Stimulated activated CD4-positive, alpha-beta T cell treated with anti-CD3 and anti-CD28 coated beads, Interleukin-12 subunit alpha, Interleukin-12 subunit beta, amount 100 ng/mL, for 48 hours (primary cell): Measurements from ENCODE around the gene RGS3.
"Not testable (repeated sequence)": the region's sequence is repeated elsewhere in the genome, so short reads cannot be mapped to it uniquely, and the experiment has no call there.

Experiments
- DNase-seq, 3 donors: peaks; one replicate each; pipeline ENCODE4 v3.0.0-alpha.2; 2020; ENCODE audit warnings: low read depth in 2 of 3, low spot score in 1 of 3

Gene RGS3

DNA sequence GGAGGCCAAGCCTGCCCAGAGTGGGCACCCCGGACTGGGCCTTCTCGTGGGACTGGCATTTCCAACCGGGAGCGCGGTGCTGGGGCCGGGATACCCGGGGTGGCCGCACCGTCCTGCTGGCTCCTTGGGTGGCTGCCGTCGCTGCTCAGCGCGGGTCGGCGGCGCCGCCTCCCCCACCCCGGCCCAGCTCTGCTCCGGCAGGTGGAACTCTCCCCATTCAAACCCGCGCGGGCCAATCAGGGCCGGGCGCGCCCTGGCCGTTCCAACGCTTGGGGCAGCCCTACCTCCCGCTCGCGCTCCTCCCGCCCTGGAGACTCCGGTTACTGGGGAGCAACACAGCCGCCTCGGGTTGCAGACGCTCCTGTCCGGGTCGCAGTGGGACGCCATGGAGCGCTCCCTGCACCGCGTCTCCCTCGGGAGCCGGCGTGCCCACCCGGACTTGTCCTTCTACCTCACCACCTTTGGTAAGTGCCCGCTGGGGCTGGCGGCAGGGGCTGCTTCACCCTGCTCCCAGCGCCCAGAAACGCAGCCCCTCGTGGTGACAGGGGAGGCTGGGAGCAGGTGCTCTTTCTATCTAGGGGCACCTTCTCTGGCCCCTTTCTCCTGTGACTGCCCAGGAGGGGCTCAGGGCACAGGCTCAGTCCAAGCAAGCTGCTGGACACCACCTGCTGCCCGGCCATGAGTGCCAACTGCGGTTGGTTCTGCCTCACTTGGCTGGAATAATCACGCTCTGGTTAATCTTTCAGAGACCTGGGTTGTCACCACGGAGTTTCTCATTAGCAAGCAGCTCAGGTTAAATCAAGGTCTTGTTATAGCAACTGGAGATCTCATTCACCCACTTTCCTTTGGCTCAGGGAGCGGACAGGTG lies at the start of gene RGS3:
RGS3 (plus strand) TSS at position 310 of the 868 bp plus-strand sequence; CDS start at position 386, 76 bp downstream.
- no peak for DNase-seq

DNA sequence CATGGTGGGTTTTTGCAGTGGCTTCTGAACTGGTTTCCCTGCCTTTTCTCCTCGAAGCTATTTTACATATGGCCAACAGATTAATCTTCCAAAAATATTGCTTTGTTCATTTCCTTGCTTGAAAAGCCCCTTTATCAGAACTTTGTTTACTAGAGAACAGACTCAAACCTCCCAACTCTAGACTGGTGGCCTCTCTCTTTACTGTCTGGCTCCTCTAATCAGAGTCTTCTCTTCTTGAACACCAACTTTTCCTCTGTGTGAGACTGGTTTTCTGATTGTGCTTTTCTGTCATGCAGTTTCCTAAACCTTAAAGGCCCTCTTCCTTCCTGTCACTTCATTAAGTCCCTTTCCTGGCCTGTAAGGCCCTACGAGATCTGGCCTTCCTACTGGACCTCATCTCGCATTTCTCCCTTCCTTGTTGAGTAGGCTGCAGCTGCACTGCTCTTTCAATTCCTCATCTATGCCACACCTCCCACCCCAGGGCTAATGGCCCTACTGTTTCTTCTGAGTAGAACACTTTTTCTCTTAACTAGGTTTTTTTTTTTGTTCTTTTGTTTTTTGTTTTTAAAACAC lies 47.3 kb upstream of the RGS3 start:
- no peak for DNase-seq

DNA sequence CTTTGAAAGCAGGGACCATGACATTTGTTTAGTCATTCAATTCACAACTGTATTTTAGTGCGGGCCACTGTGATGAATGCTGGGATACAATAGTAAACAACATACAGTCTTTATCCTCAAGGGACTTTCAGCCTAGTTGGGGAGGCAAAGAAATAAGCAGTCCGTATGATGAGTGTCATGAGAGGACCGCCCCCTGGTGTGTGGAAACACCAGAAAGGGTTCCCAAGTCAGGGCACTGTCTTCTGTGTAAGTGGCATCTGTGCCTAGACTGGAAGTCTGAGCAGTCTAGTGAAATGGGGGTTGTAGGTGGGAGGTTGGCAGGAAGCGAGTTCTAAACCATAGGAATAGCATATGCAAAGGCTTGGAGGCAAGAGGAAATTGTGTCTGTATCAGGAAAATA lies 46.2 kb upstream of the RGS3 start:
- DNase-seq = no peak

DNA sequence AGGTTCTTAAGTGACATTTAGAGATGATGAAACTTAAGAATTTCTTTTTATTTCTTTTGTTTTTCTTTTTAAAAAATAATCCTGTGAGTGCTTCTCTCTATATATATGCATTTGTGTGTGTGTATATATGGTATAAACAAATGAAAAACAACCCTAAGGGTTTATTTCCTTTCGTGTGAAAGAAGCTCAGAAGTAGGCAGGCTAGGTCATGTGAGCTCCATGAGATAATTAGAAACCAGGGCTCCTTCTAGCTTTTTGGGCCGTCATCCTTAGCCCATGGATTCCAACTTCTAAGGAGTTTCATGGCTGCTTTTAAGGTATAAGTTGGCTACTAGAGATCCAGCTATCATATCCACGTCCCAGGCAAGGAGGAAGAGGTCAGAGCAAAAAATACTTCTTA lies 41.8 kb upstream of the RGS3 start:
- DNase-seq = no peak

DNA sequence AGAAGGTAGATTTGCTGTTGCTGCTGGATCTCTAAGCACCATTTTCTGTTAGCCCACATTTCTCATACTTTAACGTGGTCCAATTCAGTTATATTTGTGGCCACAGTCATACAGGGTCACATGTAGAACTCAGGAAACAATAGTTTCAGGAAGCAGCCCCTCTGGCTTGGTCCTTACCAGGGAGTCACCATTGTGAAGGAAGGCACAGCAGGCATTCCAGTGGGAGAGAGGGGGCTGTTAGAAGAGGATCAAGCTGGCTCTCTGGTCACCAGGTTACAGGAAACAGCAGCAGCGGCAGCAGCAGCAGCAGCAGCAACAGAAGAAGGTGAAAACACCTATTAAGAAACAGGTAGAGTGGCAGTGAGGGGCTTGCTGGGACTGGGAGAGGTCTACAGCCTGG lies 38.5 kb upstream of the RGS3 start:
- DNase-seq = no peak

DNA sequence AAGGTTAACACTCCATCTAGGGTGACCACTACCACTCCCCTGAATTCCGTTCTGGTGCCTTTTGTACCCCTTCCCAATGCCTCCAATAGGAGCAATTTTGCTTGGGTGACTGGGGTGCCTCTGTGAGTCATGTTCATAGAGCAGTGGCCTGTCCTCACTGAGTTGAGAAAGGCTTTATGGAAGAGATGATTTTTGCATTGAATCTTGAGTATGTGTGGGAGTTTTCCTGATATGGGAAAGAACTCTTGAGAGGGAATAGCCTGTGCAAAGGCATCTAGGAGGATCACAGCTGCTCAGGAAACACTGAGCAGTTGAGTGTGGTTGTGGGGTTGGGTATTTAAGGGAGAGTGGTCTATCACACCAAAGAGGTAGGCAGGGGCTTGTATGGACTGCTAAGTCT lies 36.8 kb upstream of the RGS3 start:
- DNase-seq = no peak

DNA sequence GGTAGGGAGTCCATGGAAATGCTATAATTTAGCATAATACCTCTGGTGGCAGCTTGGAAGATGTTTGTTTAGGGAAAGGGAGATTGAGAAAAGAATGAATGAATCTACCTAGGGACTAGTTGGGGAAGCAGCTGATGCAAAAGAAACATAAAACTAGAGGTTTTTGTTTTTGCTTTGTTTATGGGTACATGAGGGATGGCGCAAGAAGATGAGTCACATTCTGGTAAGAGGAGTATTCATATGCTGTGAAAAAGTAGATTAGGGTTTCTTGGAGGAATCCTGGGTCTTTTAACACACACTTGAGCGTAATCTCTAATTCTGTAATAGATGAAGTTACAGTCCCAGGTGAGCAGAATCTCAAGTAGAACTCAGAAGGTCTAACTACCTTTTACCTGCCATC lies 35.9 kb upstream of the RGS3 start:
- no peak for DNase-seq

DNA sequence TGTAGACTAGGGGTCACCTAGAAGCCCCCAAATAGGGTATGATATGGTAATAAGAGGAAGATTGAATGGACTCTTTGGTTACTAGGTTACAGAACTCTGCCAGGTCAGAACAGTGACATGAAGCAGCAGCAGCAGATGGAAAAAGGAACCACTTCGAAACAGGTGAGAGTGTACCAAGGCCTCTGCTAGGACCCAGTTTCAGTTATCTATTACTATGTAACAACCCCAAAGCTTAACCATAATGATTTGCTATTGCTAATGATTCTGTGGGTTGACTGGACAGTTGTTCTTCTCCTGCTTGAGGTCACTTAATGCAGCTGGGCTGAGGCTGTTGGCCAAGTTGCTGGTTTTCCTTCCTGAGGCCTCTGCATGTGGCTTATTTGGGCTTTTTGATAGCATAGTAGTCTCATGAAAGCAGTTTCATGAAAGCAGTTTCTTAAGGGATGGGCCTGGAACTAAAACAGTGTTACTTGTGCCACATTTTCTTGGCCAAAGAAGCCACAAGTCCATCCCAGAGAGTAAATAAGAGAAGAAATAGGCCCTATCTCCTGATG lies 35.4 kb upstream of the RGS3 start:
- DNase-seq = no peak

DNA sequence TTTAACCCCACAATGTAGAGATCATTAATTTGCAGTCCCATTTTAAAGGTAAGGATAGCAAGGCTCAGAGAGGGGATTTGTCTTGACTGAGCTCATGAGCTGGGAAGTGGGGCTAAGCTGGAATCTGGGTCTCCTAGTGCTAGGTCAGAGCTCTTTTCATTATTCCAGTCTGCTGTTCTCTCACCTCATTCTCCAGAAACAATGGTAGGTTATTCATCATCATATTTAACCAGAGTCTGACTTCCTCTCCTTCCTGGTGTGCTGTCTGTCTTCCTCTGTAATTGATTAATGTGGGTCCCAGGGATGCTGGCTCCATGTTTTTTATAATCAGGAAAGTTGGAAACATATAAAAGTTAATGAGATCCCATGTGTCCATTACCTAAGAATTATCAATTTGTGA lies 32.3 kb upstream of the RGS3 start:
- DNase-seq = no peak

DNA sequence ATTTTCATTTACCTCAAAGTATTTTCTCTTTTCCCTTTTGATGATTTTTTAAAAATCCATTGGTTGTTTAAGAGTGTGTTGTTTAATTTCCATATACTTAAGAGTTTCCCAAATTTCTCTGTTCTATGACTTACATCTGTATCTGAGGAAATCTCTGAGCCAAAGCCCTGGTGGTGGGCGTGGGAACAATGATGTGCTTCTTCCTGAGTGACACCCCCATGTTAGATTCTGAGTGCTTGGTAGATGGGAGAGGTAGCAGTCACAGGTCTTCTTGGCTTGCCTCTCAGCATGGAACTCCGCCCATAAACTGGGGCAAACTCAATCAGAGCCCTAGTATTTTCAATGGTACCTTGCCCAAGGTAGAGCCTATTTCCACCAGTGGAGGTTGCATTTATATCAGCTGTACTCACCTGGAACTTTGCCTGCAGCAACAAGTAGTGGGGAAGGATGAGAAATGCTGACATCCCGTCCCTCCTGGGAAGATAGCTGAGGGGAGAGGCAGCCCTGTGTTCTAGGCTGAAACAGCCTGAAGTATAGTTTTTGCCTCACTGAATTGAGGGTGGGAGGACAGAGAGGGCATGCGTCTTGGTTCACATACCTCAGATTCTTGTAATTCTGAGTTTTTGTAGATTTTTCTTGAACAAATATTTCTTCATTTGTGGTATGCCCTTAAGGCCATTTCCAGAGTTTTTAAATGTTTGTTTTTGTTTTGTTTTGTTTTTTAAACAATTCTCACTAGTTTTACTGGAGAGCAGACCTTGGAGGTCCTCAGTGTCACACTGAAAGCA lies 26.6 kb upstream of the RGS3 start:
- DNase-seq = no peak

DNA sequence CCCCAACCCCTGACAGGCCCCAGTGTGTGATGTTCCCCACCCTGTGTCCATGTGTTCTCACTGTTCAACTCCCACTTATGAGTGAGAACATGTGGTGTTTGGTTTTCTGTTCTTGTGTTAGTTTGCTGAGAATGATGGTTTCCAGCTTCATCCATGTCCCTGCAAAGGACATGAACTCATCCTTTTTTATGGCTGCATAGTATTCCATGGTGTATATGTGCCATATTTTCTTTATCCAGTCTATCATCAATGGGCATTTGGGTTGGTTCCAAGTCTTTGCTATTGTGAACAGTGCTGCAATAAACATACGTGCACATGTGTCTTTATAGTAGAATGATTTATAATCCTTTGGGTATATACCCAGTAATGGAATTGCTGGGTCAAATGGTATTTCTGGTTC lies 25.8 kb upstream of the RGS3 start:
- DNase-seq = not testable (repeated sequence)

DNA sequence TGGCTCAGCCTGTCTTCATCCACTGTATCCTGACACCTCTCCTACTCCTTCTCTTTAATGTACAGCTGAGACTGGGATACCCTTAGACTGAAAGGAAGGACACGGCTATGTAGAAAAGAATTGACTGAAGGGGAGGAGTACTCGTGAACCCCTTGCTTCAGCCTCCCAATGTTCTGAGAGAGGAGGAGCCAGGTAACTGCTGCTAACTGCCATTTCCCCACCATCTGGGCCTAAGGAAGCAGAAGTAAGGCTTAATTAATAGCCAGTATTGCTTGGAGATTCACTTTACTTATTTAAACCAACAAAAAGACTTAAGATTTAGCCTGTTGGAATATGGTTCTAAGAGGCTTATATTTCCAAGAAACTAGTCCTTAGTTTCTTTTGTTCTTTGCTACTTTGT lies 18.8 kb upstream of the RGS3 start:
- DNase-seq = no peak

DNA sequence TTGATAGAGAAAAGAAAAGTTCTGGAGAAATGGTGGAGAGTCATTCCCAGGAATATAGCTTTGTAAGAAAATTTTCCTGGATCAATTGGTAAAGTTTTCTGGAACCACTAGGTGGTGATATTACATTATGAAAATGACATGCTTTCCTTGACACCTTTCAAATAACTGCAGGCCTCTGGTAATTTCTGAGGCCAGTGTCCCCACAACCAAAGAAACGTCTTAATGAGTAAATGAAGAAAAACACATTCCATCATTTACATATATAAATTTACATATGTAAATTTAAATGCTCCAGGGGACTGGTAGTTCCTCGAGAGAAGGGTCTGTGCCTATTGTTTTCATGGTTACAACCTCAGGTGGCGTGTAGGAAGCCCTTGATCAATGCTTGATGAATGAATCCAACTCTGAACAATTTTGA lies 17.2 kb upstream of the RGS3 start:
- DNase-seq = peak in 1 of 3 donors; percentile 12

DNA sequence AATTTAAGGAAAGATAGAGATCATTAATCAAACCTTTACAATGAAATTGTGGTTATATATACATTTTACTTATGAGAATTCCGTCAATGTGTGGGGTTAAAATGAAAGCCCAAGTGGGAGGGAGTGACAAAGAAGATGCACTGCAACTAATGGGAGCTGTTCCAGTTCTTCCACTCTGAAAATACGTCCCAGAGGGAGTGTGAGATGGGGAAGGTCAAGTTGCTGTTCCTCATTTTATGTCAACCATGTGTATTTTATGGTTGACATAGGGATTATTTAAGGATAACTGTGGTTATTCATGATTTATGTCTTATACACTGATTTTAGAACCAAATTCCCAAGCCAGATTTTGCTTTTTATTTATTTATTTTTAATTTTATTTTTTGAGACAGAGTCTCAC lies 14.2 kb upstream of the RGS3 start:
- DNase-seq = no peak

DNA sequence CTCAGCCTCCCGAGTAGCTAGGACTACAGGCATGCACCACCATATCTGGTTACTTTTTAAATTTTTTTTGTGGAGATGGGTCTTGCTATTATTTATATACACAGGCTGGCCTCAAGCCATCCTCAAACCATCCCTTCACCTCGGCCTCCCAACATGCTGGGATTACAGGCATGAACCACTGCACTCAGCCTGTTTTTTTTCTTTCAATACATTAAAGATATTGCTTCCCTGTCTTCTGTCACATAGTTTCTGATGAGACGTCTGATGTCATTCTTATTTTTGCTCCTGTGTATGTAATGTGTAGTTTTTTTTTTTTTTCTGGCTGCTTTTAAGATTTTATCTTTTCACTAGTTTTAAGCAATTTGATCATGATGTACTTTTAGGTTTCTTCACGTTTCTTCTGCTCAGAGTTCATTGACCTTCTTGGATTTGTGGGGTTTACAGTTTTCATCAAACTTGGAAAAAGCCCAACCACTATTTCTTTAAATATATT lies 11.4 kb upstream of the RGS3 start:
- no peak for DNase-seq

DNA sequence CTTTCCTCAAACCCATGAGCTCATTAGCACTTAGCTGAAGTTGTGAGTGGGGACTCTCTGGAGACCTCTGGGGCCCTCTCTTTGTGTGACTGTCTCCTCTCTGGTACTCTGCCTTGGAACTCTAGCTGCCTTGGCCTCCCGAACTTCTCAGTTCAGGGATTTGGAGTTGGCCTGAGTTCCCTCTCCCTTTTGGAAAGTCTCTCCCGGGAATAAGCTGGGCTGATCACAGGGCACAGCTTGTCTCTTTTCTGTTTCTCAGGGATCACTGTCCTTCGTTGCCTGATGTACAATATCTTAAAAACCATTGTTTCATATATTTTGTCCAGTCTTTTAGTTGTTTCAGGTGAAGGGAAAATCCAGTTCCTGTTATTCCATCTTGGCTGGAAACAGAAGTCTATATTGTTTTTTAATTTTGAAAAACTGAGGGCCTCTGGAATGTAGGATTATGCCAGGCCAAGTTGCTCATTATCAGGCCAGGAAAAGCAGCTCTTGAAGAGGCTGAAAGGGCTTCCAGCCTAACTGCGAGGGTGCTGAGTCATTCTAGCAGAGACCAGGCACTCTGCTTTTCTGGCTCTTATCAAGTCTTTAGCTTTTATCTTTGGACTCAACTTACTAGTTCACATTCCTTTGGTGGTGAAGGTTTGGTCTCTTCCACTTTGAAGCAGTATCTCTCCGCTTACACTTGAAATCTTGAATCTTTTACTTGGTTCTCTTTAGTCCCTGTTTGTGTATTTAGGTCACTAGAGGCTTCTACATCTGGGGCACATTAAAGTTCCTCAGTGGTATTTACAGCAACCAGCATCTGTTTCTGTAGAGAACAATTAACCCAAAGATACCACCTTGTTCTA lies 8.4 kb upstream of the RGS3 start:
- no peak for DNase-seq

DNA sequence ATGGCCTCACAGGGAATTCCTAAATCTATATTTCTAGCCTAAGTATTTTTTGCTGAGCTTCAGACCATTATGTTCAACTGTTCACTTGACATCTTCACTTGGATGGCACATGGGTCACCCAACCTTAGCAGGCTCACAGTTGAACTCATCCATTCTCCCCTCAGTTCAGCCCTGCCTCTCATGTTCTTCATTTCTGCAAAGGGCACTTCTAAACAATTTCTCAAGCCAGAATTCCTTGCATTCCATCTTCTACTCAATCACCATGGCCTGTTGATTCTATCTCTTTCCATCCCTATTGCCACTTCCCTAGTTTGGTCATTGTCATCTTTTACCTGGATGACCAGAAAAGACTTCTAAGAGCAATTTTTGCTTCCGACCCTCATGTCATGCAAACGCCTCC lies 7.3 kb upstream of the RGS3 start:
- no peak for DNase-seq

DNA sequence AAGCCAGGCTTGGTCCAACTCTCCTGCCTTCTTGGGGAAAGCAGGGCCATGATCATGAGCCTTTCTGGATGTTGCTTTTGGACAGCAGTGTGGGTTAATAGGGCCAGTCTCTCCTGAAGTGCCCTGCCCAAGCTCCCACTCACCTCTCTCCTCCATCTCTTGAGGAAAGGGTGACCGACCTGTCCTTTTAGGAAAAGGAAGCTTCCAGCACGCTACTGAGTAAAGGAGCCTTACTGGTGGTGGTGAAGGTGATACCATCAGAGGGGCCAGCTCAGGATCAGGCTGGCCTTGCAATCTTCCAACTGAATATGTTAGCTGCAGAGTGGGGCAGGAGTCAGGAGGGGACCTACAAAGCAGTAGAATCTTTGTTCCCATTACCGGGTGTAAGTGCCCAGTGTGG lies 2.2 kb upstream of the RGS3 start:
- DNase-seq = no peak

DNA sequence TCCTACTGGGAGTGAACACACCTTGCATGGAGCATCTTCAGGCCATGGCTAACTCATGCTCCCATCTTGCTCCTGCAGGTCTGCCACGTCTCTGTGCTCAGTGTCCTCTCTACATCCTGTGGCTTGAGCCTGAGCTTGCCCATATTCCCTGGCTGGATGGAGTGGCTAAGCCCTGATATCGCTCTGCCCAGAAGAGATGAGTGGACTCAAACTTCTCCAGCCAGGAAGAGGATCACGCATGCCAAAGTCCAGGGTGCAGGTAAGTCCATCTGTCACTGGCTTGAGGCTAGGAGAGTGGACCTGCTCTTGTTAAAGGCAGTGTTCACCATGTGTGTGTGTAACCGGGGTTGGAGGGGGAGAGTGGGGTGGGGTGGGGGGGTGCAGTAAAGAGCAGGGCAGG lies 1.6 kb upstream of the RGS3 start:
- DNase-seq = no peak

DNA sequence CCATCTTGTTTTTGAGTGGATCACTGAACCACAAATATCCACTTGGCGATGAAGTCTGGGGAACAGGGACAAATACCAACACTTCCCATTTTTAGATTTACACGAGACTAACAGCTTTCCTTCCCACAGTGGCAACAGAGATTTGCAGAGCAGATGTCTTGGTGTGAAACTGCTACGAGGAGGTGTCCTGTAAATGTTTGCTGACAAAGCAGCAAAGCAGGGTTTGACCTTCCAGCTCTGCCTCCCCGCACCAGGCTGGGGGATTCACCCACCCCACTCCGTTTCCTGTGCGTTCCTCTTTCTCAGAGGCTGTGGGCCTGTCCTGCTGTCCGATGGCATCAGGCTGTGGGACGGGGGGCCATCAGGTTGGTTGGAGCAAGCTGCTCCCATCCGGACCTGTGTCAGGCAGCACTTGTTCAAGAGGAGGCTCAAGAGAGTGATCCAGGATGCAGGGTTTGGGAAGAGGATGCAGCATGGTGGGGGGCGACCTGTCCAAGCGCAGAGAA lies 693 bp upstream of the RGS3 start:
- DNase-seq = no peak

DNA sequence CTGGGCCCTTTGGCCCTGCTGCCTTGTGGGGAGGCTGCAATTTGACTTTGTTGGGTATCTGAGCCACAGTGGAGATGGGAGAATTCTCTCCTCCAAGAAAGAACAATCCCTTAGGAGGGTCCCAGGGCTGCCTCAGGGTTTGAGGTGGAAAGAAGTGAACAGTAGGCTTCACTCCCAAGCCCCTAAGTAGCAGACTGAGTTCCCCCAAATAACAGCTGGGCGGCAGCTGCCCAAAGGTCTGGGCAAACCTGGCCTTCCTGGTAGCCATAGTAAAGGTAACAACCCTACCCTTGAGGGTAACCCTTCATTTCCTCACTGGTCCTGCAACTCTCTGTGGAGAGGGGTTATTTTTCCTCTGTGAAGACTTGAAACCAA lies 746 bp downstream of the RGS3 start:
- no peak for DNase-seq
